Muscle of back (tissue), 11 donors: ENCODE measurements around the gene TREH. TPM values are rescaled to one million over a fixed set of nuclear protein-coding genes. Genes with fewer than 3 reads are reported as not detected.
"Not testable (repeated sequence)": the region's sequence is repeated elsewhere in the genome, so short reads cannot be mapped to it uniquely, and the experiment has no call there.

ENCODE experiments used
- DNase-seq, 3 donors: peaks; one replicate each; pipeline versions ENCODE4 v3.0.0 to v3.0.0-alpha.2; 2013
- polyA plus RNA-seq, 10 donors: library from polyadenylated mRNA; unstranded; fragments of 120-200 nt; gene quantifications; one replicate each; pipeline ENCODE4 v1.2.1, GENCODE V29; 2013; ENCODE audit not compliant: insufficient read length in 10 of 10

The TREH gene
- polyA plus RNA-seq, 10 donors, result 0.05 to 0.75 (median 0.27) TPM; not detected in 1

DNA sequence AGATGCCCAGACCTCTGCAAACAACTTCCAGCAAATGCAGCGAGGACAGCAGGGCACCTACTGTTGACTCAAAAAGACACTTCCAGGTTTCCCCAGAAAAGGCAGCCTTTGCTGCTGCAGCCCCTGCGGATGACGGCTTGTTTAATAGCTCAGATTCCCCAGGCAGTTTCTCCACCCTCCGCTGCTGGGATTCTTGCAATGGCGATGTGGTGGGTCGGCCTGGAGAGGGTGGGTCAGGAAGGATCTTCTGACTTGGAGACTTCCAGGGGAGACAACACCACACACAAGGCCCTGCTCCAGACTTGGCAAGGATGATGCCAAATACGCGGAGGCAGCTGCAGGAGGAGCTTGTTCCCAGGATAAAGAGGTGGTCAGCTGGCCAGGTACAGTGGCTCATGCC lies 17.9 kb upstream of the TREH start:
- no peak for DNase-seq

- no peak for DNase-seq
Observed at GRCh38 chr11:118696673-118697226, 17.3 kb upstream of the TREH start.

DNA sequence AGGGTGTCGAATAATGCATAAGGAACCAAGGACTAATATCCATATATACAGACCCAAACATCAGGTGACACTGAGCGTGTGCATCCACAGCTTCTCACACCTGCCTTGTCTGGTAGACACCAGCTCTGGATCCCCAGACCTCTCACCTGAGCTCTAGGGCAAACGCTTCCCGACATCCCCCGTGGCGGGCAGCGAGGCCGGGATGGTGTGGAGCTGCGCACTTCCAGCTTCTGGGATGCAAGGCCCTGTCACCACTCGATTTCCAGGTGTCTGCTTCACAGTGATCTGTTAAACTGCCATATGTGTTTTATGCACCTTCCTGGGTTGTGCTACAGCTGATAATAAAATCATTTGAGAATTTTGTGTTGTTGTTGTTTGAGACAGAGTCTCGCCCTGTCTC lies 15.3 kb upstream of the TREH start:
- no peak for DNase-seq

DNA sequence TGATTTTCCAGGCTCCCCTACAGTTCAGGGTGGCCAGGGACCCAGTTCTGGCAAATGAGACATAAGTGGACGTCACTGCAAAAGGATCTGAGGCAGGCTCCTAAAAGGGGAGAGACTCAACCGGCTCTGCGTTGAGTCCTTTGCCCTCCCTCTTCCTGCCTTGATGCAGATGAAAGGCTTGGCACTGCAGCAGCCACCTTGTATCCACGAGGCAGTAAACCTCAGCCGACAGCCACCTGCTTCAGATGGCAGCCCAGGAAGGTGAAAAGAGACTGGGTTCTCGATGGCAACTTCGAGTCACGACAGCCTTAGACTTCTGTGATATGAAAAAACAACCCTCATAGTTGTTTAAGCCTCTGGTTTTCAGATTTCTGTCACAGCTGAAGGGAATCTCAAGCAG lies 14.7 kb upstream of the TREH start:
- DNase-seq, result no peak

DNA sequence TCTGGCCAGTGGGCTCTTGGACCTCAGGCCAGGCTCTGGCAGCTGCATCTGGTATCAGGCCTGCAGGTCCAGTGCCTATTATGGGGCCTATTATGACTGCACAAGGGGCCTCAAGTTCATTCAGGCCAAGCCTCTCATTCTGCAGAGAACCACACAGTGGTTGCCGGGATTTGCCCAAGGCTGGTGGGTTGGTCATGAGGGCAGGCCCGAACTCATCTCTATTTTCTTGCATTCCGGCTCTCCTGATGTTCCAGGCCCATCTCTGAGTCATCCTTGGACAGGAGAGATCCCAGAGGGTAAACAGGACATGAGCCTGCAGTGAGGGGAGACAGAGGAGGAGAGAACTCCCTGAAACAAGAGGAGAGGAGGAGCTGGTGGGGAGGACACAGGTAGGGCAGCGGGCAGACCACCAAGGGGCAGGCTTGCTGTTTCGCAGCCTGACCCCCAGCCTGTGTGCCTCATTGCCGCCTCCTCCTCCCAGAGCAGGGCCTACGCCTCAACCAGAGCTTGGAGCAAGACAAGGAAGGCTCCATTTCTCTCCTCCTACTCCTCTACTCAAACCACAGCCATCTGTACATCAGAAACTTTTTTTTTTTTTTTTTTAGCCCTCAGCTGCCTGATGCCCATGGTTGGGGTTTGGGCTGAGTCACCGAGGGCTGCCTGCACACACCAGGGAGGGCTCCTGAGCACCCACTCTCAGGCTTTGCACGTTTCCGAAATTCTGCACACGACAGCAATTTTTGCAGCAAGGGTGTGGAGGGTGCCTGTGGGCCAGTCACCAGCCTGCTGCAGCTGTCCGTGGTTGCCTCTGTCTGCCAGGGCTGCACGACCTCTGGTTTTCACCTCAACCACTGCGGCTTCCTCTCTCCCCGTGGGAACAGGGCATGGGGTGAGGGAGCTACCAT lies 12.7 kb upstream of the TREH start:
- no peak for DNase-seq

- no peak for DNase-seq
Observed at GRCh38 chr11:118690553-118691304, 11.3 kb upstream of the TREH start.

GRCh38 chr11:118689852-118690552 lies 10.6 kb upstream of the TREH start:
- DNase-seq, result peak; percentile 81 to 95 (median 85)

DNA sequence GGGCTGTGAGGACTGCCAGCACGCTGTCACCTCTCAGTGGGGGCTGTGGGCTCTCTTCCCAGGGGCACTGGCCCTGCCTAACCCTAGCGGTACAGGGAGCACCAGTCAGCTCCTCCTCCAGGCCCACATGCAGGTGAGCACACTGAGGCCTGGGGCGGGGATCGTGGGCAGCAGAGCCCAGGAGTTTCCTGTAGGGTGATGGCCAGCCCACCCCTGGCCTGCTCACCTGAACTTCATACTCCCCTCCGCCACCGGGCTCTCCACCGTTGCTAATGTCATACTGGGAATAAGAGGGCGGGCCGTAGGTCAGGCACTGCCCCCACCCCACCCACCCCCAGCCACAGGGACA lies 10.0 kb upstream of the TREH start:
- no peak for DNase-seq

- DNase-seq, result no peak
Observed at GRCh38 chr11:118688851-118689502, 9.5 kb upstream of the TREH start.

- DNase-seq, result not testable (repeated sequence)
Observed at GRCh38 chr11:118688339-118688738, 8.9 kb upstream of the TREH start.

GRCh38 chr11:118687906-118688305 lies 8.5 kb upstream of the TREH start:
- no peak for DNase-seq

- no peak for DNase-seq
Observed at GRCh38 chr11:118684187-118684586, 4.7 kb upstream of the TREH start.

DNA sequence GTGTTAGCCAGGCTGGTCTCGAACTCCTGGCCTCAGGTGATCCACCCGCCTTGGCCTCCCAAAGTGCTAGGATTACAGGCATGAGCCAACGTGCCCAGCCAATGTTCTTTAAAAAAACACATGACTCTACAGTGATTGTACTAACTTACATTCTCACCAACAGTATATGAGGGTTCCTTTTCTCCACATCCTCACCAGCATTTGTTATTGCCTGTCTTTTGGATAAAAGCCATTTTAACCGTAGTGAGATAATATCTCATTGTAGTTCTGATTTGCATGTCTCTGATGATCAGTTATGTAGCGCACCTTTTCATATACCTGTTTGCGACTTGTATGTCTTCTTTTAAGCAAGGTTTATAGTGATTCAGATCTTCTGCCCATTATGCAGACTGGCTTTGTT lies 3.5 kb upstream of the TREH start:
- DNase-seq, result not testable (repeated sequence)

GRCh38 chr11:118682372-118682771 lies 2.9 kb upstream of the TREH start:
- DNase-seq, result no peak

GRCh38 chr11:118678908-118679307 lies 542 bp downstream of the TREH start:
- not testable (repeated sequence) for DNase-seq

GRCh38 chr11:118677977-118678376 lies 1.5 kb downstream of the TREH start:
- no peak for DNase-seq

- no peak for DNase-seq
Observed at GRCh38 chr11:118674082-118674435, 5.4 kb downstream of the TREH start.

- DNase-seq, result no peak
Observed at GRCh38 chr11:118673361-118674081, 5.9 kb downstream of the TREH start.

GRCh38 chr11:118672846-118673245 lies 6.6 kb downstream of the TREH start:
- DNase-seq, result no peak

- DNase-seq, result no peak
Observed at GRCh38 chr11:118671254-118671653, 8.2 kb downstream of the TREH start.

GRCh38 chr11:118670063-118670462 lies 9.4 kb downstream of the TREH start:
- no peak for DNase-seq
